ENCODE measurements around the gene SEMA6A.
"Not testable (repeated sequence)": the region's sequence is repeated elsewhere in the genome, so short reads cannot be mapped to it uniquely, and the experiment has no call there.

Gene SEMA6A

DNA sequence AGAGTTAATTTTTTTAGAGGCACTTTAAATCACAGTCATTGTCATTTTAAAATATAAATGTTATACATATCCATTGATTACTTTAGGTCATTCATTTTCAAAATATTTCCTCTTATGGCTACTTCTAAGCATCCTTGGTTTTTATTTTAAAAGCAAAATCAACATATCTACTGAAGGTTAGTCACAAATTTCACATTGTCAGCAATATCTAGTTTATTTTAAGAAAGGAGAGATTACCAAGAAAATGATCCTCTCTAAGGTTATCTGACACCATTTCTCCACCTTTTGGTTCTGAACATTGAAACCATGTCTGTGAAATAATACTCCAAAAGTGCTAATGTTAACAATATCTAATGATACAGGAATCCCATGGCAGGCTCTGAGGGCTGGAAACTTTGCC lies 24.5 kb downstream of the SEMA6A start:
- no peak for DNase-seq (ENCODE audit: low read depth in 2 of 2)

DNA sequence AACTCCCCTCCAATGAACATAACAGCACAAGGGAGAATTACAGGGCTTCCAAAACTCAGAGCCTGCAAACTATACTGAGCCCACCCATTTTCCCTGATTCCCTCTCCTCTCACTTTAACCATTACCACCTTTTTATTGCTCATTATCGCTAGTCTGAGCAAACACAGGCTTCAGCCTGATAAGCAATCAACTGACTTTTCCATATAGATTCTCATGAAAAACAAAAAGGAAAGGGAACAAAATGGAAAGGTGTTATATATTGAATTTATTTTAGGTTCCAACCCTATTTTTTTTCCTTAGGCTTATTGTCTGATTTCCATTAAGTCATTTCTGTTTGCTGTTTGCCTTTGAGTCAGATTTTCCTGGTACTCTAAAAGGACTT lies 27.9 kb downstream of the SEMA6A start:
- DNase-seq (ENCODE audit: low read depth in 2 of 2) = no peak

DNA sequence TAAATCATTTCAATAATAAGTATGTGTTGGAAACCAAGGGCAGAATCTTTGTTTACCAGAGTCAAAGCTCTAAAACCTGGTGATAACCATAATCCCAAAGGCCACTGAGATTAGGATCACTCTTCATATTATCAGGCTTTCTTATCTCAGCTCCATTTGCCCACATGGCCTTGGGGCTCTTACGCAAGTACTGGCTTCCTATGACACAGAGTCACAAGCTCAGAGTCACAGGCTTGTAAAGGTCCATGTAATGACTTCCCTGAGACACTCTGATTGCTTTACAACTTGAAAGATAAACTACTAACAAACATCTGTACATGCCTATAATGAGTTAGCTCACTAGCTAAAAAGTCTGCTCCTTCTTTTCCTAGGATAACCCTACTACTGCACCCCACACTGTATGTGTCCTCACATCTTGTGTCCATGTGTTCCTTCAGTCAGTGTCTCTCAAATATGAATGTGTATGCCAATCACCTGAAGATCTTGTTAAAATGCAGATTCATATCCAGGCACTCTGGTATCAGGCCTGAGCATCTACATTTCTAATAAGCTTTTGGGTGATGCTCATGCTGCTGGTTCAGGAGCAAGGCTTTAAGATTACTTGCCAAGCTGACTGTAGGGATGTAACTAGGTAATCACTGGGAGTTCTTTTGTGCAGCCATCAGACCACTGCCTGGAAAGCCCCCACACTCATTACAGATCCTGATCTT lies 28.4 kb downstream of the SEMA6A start:
- no peak for DNase-seq (ENCODE audit: low read depth in 2 of 2)

DNA sequence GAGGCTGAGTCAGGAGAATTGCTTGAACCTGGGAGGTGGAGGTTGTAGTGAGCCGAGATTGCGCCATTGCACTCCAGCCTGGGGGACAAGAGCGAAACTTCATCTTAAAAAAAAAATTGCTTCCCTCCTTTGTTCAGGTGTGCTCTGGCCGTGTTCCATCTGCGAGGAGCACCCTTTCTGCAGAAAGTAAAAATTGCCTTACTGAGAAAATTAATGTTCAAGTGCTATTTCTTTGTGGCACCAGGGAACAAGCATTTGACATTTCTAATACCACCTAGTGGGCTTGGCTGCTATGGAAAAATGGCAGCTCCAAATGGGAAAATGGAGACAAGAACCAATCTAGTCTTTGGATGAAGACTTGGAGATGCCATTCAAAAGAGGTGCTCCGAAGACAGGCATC lies 29.2 kb downstream of the SEMA6A start:
- DNase-seq (ENCODE audit: low read depth in 2 of 2) = not testable (repeated sequence)

DNA sequence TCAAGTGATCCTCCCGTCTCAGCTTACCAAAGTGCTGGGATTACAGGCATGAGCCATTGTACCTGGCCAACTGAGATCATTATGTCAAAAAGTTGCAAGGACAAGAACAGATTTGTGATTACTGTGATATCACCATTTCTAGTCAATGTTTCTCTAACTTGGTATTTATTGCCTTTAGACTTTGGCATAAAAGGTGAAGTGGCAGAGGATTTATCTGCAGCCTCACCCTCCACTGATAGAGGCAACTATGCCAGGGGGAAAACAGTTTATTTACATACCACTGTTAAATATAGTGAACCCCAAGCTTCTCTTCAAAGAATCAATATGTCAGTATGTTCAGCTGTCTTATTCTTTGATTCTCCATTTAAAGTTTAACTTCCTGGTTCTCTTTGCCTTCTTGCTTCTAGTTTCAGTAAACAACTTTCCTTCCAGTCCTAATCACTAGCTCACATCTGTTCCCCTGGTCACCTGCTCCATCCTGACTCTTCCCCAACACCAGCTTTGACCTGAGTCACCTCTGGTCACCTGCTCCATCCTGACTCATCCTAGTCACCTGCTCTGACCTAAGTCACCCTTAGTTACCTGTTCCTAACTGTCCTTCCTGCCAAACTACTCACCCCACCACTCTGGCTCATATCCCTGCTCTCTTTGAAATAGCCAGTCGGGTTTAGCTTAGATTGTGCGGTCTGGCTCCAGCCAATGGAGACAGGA lies 29.9 kb downstream of the SEMA6A start:
- DNase-seq (ENCODE audit: low read depth in 2 of 2) = no peak

DNA sequence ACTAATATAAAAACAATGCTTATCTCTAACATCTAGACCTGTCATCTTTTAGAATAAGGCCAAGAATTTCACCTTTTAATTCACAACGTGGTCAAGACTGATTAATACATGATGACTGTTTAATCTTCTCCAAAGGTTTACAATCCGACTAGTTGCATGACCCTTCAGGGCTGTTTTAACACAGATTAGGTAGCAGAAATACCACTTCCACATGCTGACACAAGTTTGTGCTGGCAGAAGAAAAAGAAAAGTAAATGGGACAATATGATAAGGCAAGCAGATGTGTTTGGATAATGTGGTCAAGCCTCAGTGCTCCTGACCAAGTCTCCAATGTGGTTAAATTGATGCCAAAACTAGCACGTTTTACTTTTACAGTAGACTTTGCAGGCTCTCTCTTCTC lies 31.1 kb downstream of the SEMA6A start:
- no peak for DNase-seq (ENCODE audit: low read depth in 2 of 2)

DNA sequence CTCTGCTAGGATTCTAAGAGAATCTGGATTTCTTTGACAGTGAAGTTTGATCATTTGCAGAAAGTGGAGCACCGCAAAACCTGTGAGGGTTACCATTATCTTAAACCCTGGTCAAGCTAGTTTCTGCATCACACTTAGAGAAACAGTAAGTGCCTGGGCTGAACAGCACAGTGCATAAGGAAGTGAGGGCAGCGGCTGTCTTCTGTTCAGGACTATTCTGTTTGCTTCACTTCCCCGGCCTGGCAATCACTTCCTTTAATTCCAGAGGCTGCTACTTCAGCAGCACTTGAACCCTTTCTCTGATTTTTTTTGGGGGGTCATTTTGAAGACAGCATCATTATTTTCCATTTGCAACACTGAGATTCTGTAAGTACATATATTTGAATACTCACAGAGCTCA lies 32.0 kb downstream of the SEMA6A start:
- DNase-seq (ENCODE audit: low read depth in 2 of 2) = no peak

DNA sequence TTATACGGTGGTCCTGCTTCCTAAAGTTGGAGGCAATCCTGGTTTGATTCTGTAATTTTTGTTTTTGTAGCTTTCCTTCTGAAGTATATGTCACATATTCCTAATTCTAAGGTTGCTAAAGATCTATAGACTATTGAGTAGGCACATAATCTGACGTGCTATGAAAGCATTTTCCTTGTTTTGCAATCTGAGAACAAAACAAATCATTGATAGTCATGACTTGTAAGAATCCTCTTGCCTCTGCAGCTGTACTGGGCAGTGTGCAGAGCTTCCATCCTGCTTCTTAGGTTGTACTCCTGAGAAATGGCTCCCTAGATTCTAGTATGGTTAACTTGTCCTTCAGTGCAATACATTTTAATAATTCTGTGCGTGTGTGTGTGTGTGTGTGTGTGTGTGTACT lies 35.4 kb downstream of the SEMA6A start:
- DNase-seq (ENCODE audit: low read depth in 2 of 2) = no peak

DNA sequence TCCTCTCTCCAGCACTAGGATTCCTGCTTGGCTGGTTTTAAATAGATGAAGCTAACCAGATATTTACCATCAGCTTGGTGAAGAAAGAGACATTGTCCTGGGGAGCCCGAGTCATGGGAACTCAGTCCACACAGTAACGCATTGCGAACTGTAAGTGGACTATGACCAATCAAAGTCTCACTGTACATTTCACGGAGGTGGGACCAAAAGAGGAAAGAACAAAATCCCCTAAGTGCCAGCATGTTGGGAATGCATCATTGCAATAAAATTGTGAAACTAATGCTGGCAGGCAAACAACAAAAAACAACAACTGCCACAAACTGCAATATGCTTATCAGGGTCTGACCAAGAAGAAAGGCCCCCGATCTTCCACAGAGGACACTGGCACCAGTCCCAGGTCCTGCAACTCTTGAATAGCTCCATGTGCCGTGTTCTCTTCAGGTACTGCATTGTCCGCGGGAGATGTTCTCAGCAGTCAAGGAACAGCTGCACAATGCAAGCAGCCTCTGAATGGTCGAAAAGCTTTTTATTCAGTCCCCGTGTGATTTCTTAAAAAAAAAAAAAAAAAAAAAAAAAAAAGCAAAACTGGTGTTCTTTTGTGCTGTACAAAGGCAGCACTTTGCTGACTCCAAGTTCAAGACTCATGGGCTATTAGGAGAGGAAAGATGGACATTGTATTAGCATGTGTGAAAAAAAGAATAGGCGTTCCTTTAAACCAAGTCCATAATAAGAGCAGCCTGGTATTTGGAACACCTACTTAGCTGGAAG lies 38.1 kb downstream of the SEMA6A start:
- no peak for DNase-seq (ENCODE audit: low read depth in 2 of 2)

DNA sequence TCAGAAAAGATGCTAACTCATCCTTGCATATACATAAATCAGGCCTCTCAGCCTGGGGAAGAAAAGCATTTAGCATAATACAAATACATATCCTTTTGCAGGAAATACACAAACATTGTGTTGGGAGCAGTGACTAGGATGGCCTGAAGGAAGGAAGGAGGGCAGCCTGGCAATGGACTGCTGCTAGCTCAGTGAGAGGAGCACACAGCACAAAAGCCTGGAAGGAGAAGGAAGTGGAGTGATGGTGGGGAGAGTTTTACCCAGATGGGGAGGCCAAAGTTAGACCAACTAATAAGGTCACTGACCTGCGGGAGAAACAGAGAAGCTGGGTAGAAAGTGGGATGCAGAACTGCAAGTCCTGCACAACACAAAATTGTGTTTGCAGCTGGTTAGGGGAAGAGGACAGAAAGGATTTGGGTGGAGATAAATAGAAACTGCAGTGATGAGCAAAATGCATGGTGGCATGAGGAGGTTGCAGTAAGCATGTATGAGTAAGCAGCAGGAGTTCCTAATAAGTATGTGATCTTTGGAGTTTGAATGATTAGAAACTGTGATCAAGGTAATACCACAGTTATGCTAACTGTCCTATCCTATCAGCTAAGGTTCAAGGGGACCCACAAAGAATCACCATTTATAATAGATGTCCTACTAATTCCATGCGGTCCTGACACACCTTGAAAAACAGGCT lies 39.5 kb downstream of the SEMA6A start:
- no peak for DNase-seq (ENCODE audit: low read depth in 2 of 2)

DNA sequence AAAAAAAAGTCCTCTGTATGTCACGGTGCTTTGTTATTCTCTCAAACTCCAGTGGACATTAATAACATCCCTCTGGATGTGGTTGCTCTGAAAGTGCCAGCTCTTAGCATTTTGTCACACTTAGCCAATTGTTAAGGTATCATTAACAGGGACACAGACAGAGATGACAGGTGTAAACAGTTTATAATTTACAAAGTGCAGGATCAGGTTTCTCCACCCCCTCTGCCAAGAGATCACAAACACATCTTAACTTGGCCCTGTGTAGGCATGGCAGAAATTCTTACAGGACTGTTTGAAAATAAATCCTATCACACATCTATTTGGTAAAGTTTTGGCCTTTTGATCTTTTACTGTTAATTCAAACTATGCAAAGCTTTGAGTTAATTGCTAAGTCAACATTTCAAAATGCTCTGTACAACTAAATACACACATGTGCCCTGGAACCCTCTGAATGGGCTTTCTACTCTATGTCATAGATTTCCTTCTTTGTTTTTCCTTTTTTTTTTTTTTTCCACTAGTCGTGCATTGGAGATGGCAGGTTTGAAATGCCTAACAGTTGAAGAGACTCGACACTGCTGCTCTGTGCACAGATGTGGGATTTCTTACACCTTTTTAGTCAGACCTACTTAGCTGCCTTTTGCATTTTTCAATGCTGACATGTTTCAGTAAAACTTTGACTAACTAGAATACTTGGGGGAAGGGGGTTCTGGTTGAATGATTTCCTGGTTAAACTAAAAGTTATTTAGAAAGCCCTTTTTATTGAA lies 41.7 kb downstream of the SEMA6A start:
- no peak for DNase-seq (ENCODE audit: low read depth in 2 of 2)

DNA sequence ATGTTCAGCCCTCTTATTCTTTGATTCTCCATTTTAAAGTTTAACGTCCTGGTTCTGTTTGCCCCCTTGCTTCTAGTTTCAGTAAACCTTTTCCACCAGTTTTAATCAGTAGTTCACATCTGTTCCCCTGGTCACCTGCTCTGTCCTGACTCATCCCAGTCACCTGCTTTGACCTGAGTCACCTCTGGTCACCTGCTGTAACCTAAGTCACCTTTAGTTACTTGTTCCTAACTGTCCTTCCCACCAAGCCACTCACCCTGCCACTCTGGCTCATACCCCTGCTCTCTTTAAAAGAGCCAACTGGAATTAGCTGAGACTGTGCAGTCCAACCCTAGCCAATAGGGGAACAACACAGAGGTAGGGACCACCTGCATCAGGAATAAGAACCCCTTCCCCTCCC lies 43.0 kb downstream of the SEMA6A start:
- no peak for DNase-seq (ENCODE audit: low read depth in 2 of 2)

DNA sequence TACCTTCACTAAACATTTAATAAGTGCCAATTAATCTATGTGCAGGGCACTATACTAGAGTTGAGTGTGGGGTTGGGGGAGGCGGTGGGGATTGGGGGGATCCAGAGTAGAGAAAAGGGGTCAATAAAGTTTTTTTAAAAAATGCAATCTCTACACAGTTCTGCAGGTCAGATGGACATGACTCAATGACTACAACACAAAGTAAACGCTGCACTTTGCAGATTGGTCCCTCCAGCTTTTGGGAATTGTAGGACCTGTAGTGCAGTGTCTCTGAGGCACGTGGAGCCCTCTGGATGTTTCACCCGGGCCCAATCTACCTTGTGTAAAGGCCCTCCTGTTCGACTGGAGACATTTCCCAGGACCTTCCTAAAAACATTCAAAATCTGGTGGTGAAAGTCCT lies 43.5 kb downstream of the SEMA6A start:
- DNase-seq (ENCODE audit: low read depth in 2 of 2) = no peak

DNA sequence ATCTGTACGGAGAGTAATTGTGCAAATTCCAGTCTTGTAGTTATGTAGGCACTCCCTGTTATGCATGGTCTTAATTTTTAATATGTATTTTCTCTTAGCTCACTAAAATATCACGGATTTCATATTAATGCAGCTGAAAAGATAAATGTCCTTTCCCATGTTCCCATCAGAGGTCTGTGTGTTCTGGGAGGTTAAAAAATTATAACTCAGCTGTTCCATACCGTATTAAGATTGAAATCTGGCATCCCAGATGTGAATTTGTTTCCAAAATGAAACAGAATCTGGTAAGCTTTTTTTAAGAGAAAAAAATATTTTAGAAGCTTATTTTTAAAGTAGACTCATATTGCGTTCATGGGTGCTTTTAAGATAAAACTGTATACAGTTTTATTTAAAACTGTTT lies 44.3 kb downstream of the SEMA6A start:
- no peak for DNase-seq (ENCODE audit: low read depth in 2 of 2)

DNA sequence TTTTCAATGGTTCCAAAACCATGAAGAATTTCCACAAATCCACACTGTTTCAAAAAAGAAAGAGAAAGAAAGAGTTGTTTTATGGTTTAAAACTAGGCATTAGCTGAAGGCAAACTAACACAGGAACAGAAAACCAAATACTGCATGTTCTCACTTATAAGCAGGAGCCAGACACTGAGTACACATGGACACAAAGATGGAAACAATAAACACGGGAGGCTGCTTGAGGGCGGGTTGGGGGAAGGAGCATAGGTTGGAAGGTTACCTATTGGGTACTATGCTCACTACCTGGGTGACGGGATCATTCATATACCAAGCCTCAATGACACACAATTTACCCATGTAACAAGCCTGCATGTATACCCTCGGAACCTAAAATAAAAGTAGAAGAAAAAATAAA lies 45.0 kb downstream of the SEMA6A start:
- DNase-seq (ENCODE audit: low read depth in 2 of 2) = no peak

DNA sequence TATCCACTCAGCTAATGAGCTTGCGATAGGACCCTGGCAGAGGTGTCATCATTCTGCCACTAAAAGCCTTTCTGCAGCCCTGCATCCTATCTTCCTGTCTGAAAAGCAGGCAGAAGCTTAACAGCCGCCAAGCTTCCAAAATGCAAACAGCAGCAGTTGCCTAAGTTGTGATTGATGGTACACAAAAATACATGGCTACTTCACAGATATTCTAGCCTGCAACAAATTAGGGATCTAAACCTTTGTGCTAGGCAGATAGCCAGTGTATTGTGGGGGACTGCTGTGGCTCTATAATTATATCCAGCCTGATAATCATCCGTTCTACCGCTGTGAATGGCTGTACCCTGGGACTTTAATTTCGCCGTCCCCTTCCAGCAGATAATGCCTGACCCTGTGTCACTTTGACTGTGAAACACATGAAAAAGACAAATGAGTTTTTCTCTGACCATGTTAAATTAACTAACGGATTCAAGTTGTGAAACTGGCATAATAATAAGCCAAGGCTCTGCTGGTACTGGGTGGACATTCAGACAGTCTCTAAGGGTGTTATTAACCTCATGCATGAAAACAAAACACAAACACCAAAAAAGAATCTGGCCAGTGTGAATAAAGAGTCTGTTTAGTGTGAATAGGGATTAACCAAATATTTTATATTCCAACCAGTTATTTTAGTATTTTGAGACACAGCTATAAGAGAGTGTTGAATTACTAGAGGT lies 45.9 kb downstream of the SEMA6A start:
- DNase-seq (ENCODE audit: low read depth in 2 of 2) = no peak

DNA sequence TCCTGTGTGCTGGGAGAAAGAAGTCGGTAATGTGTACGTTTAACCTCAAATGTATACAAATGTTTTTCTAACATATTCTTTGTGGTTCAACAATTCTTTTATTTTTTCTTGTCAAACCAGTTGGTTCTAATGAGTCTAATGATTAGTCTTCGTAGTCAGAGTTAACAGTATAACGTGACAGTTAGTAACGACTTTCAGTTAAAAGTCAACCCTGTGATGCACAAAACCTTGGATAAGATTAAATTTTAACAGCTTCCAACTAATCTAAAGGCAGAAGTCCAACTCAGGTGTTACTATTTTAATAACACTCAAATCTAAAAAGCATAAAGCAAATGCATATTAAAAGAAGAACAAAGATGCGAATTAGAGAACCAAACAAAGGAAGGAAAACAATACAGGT lies 47.0 kb downstream of the SEMA6A start:
- no peak for DNase-seq (ENCODE audit: low read depth in 2 of 2)

DNA sequence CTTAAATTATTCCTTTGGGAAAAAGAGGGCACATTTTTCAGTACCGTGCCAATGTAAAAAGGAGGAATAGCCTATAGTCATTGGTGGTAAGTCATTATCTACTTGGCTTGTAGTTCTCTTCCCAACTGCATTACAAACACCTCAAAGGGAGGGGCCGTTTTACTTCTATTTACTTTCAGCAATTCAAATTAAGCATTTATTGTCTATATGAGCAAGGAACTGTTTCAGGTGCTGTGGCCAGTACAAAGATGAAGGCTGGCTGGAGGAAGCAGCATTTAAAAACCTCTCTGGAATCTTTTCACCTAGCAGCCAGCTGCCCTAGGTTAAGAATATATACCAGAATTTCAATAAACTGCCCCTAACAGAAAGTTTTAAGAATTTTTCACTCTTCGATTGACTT lies 48.9 kb downstream of the SEMA6A start:
- no peak for DNase-seq (ENCODE audit: low read depth in 2 of 2)

DNA sequence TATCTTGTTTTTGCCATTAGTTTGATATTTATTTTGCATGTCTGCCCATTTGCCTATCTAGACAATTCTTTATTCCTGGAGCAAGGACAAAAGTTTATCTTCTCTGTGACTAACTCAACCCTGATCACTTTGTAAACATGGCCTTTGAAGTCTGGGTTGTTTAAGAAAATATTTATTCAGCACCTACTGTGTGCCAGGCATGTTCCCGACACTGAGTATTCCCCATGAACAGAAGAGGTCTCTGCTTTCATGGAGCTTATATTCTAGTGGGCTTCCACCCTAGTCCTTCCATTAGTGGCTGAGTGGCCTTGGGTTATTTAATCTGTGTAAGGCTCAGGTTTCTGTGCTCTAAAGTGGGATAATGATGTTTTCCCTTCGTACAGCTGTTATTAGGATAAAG lies 49.7 kb downstream of the SEMA6A start:
- no peak for DNase-seq (ENCODE audit: low read depth in 2 of 2)

DNA sequence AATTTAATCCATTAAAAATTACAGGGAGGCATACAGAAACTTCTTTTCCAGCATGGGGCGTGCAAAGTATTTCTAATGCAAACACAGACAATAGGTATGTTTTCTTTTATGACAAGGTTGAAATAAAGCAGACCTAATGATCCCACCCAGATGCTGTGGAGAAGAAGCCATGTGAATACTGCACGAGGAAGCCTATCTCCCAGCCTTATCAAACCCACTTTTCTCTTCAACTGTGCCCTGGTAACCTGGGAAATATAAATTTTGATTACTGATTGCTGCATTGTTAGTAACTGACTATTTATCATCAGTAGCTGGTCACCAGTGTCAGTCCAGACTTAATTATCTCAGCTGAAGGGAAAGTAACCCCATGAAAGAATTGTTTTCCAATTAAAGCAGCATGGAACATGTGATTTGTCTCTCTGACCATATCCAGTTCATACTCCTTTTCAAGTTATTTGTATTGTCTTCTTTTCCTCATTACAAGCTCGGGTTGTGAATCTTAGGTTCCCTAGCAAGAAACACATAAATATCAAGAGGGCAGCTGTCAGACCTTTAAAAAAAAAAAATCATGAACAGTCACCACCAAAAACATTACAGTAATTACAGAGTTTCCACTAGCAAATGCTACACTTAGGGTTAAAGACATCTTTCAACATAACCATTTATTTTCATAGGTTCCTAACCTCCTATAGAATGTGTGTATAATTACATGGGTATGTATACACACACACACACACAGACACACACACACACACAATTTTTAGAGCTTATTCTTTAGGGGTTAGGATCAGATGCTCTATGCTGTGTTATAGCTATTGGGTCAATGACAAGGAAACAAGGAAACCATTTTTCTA lies 50.3 kb downstream of the SEMA6A start:
- no peak for DNase-seq (ENCODE audit: low read depth in 2 of 2)

All from stimulated activated CD8-positive, alpha-beta memory T cell treated with anti-CD3 and anti-CD28 coated beads, Interleukin-2, amount 100 ng/mL, for 48 hours (primary cell).